ENCODE measurements around the gene GOT1. TPM values are rescaled to one million over a fixed set of nuclear protein-coding genes. Genes with fewer than 3 reads are reported as not detected.

GOT1 gene
- total RNA-seq, 1 donor from 2014 or later = 21.6 TPM

DNA sequence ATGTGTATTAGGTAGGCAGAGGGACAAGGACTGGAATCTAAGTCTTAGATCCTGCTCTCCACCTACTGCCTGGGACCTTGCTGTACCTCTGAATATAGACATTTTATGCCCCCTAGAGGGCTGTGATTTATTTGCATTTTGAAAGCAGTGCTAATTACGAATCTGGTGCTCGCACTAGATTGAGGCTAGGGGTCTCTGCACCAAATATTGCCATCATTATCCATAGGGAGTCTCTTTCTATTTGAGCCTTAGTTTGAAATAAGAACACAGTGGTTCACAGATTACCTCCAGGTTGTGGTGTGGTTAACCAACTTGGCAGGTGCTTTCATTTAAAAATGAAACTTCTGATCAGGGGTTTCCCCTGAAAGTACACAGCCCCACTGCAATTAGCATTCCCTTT, 59.4 kb downstream of the GOT1 start:
- H3K4me3 Mint-ChIP-seq = no peak overlapping the region
- TF ChIP-seq, protein P1, sequence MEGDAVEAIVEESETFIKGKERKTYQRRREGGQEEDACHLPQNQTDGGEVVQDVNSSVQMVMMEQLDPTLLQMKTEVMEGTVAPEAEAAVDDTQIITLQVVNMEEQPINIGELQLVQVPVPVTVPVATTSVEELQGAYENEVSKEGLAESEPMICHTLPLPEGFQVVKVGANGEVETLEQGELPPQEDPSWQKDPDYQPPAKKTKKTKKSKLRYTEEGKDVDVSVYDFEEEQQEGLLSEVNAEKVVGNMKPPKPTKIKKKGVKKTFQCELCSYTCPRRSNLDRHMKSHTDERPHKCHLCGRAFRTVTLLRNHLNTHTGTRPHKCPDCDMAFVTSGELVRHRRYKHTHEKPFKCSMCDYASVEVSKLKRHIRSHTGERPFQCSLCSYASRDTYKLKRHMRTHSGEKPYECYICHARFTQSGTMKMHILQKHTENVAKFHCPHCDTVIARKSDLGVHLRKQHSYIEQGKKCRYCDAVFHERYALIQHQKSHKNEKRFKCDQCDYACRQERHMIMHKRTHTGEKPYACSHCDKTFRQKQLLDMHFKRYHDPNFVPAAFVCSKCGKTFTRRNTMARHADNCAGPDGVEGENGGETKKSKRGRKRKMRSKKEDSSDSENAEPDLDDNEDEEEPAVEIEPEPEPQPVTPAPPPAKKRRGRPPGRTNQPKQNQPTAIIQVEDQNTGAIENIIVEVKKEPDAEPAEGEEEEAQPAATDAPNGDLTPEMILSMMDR (IDR thresholded peaks at IDR 0.05; ENCODE audit: unreplicated experiment) = no peak
- no peaks in the 10 kb centered on the region for H3K9me3 Mint-ChIP-seq
- no peak for DNase-seq (ENCODE audit: low spot score in 2 of 2, unreplicated experiment in 2 of 2)
- H3K27ac Mint-ChIP-seq = no peak overlapping the region
- no peaks in the 10 kb centered on the region for H3K36me3 Mint-ChIP-seq
- peaks cover 45% of the 10 kb centered on the region for H3K27me3 Mint-ChIP-seq (ENCODE audit: low read depth)
- peaks cover 4% of the 10 kb centered on the region for H3K4me1 Mint-ChIP-seq

DNA sequence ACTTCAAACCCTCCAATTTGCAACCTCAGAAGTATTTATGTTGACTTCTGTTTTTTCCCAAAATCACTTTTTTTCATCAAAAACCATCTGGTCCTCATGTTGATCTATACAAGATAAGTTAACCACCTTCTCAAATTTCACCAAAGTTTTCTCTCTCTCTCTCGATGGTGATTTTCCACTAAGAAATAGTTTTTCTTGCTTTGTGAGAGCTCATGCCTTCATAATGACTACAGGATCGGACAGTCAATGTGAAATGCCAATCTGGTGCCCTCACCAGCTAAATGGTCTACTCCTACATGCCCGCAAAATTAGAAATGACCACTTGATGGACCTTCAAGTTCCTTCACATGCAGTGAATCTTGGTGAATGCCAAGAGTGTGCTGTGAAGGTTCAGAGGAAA, 60.9 kb downstream of the GOT1 start:
- TF ChIP-seq, protein P1 (IDR thresholded peaks at IDR 0.05; ENCODE audit: unreplicated experiment) = no peak
- DNase-seq (ENCODE audit: low spot score in 2 of 2, unreplicated experiment in 2 of 2) = no peak
- H3K4me1 Mint-ChIP-seq = peaks cover 4% of the 10 kb centered on the region
- H3K27me3 Mint-ChIP-seq (ENCODE audit: low read depth) = peaks cover 56% of the 10 kb centered on the region
- H3K36me3 Mint-ChIP-seq = no peaks in the 10 kb centered on the region
- no peaks in the 10 kb centered on the region for H3K9me3 Mint-ChIP-seq
- no peak overlapping the region for H3K27ac Mint-ChIP-seq
- H3K4me3 Mint-ChIP-seq = no peak overlapping the region

- peaks cover 56% of the 10 kb centered on the region for H3K27me3 Mint-ChIP-seq (ENCODE audit: low read depth)
- no peak overlapping the region for H3K4me3 Mint-ChIP-seq
- no peaks in the 10 kb centered on the region for H3K9me3 Mint-ChIP-seq
- H3K36me3 Mint-ChIP-seq = no peaks in the 10 kb centered on the region
- H3K4me1 Mint-ChIP-seq = peaks cover 4% of the 10 kb centered on the region
- no peak for DNase-seq (ENCODE audit: low spot score in 2 of 2, unreplicated experiment in 2 of 2)
- no peak overlapping the region for H3K27ac Mint-ChIP-seq
- TF ChIP-seq, protein P1 (IDR thresholded peaks at IDR 0.05; ENCODE audit: unreplicated experiment) = no peak
These were observed 61.3 kb downstream of the GOT1 start for GRCh38 chr10:99369126-99369525.

DNA sequence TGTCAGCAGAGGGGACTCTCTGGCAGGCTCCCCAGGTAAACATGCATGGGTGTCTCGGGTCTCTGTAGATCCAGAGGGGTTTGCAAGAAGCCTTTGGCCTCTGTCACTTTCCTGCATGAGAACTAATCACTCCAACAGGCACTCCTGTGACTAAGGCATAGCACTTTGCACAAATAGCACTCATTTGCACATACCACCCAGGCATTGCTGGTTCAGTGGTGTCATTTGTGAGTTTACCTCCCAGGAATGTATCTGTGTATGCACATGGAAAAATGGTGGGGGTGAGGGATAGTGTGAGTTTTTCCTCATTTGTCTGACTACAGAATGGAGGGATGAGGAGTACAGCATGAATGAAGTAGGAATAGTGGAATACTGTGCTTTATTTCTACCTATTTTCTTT, 61.8 kb downstream of the GOT1 start:
- TF ChIP-seq, protein P1 (IDR thresholded peaks at IDR 0.05; ENCODE audit: unreplicated experiment) = no peak
- H3K9me3 Mint-ChIP-seq = no peaks in the 10 kb centered on the region
- peaks cover 56% of the 10 kb centered on the region for H3K27me3 Mint-ChIP-seq (ENCODE audit: low read depth)
- H3K36me3 Mint-ChIP-seq = no peaks in the 10 kb centered on the region
- DNase-seq (ENCODE audit: low spot score in 2 of 2, unreplicated experiment in 2 of 2) = no peak
- H3K27ac Mint-ChIP-seq = no peak overlapping the region
- peaks cover 4% of the 10 kb centered on the region for H3K4me1 Mint-ChIP-seq
- H3K4me3 Mint-ChIP-seq = no peak overlapping the region

DNA sequence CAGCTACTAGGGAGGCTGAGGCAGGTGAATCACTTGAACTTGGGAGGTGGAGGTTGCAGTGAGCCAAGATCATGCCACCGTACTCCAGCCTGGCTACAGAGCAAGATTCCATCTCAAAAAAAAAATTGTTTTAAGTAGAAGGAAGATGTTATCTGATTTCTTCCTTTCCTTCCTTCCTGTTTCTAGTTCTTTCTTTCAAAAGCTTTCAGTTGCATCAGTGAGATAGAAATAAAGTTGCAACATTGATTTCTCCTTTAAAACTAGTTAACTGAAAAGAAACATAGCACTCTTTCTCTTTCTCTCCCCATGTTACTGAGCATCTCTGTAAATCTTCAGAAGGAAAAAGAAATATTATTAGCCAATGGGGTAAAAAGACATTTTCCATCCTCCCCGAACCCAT, 63.8 kb downstream of the GOT1 start:
- Mint-ChIP-seq H3K4me1 (peaks cover 4% of the 10 kb centered on the region), H3K27me3 (ENCODE audit: low read depth) (peaks cover 45% of the 10 kb centered on the region), H3K4me3 (no peak overlapping the region), H3K36me3 (no peaks in the 10 kb centered on the region), H3K27ac (no peak overlapping the region), H3K9me3 (no peaks in the 10 kb centered on the region)
- DNase-seq (ENCODE audit: low spot score in 2 of 2, unreplicated experiment in 2 of 2) = no peak
- TF ChIP-seq, protein P1 (IDR thresholded peaks at IDR 0.05; ENCODE audit: unreplicated experiment) = no peak

GRCh38 chr10:99365736-99366135, 64.7 kb downstream of the GOT1 start:
- Mint-ChIP-seq H3K9me3 (no peaks in the 10 kb centered on the region), H3K4me3 (no peak overlapping the region), H3K4me1 (peaks cover 4% of the 10 kb centered on the region), H3K36me3 (no peaks in the 10 kb centered on the region), H3K27me3 (ENCODE audit: low read depth) (peaks cover 38% of the 10 kb centered on the region), H3K27ac (no peak overlapping the region)
- no peak for DNase-seq (ENCODE audit: low spot score in 2 of 2, unreplicated experiment in 2 of 2)
- TF ChIP-seq, protein P1 (IDR thresholded peaks at IDR 0.05; ENCODE audit: unreplicated experiment) = no peak

Measured in mesothelial cell of epicardium (in vitro differentiated cells).